ENCODE measurements around the gene OPCML. TPM values are rescaled to one million over a fixed set of nuclear protein-coding genes. Genes with fewer than 3 reads are reported as not detected.

Gene OPCML
- total RNA-seq, 1 experiment from 2014 or later, result not detected

DNA sequence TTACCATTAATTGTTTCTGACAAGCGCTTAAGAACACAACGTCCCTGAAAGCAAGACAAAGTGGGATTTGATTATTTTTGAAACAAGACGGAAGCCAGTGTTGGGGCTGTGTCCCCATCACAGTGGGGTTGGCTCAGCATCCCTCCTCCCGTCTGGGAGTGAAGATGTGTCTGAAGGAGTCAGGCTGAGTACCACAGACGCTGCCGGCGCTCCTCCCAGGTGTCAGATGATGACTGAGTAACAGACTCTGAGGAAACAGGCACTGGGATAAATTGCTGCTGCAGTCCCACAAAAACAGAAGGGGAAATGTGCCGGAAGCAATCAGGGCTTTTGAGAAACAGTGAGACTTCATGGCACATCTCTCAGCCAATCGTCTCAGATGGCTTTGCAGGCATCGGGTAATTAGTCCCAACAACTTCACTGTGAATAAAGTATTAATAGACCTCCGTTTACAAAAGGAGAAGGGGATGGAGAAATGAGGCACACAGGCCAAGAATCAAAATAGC lies 266.7 kb downstream of the OPCML start:
- Histone ChIP-seq H3K27me3 (ENCODE audit: control insufficient read depth, insufficient read depth, low read length) (no peaks in the 10 kb centered on the region), H3K27ac (ENCODE audit: low read length) (no peak overlapping the region), H3K4me1 (ENCODE audit: control insufficient read depth, insufficient read depth, low read length) (no peaks in the 10 kb centered on the region), H3K36me3 (ENCODE audit: control insufficient read depth, insufficient read depth, low read length) (no peaks in the 10 kb centered on the region), H3K9me3 (ENCODE audit: control insufficient read depth, insufficient read depth, low read depth, low read length) (no peaks in the 10 kb centered on the region), H3K4me3 (ENCODE audit: low read depth in 2 of 2, low read length in 2 of 2) (no peak overlapping the region)
- ChIA-PET CTCF (no interaction called here), POLR2A (no interaction called here)
- in situ Hi-C loops (cut with HindIII; ENCODE audit: low pct_unique_long_range_greater_than_20kb, low sequenced_read_pairs), result no loop called here
- TF ChIP-seq TCF7L2 (IDR thresholded peaks at IDR 0.05; ENCODE audit: low read depth, low read length) (no peak), POLR2AphosphoS5 (IDR thresholded peaks at IDR 0.05; ENCODE audit: low read depth, low read length) (no peak), SIN3A (IDR thresholded peaks at IDR 0.05; ENCODE audit: borderline replicate concordance, insufficient read depth, low read depth, low read length) (no peak)
- TF ChIP-seq, protein P1, sequence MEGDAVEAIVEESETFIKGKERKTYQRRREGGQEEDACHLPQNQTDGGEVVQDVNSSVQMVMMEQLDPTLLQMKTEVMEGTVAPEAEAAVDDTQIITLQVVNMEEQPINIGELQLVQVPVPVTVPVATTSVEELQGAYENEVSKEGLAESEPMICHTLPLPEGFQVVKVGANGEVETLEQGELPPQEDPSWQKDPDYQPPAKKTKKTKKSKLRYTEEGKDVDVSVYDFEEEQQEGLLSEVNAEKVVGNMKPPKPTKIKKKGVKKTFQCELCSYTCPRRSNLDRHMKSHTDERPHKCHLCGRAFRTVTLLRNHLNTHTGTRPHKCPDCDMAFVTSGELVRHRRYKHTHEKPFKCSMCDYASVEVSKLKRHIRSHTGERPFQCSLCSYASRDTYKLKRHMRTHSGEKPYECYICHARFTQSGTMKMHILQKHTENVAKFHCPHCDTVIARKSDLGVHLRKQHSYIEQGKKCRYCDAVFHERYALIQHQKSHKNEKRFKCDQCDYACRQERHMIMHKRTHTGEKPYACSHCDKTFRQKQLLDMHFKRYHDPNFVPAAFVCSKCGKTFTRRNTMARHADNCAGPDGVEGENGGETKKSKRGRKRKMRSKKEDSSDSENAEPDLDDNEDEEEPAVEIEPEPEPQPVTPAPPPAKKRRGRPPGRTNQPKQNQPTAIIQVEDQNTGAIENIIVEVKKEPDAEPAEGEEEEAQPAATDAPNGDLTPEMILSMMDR (IDR thresholded peaks at IDR 0.05), result no peak
- TF ChIP-seq, protein P2, sequence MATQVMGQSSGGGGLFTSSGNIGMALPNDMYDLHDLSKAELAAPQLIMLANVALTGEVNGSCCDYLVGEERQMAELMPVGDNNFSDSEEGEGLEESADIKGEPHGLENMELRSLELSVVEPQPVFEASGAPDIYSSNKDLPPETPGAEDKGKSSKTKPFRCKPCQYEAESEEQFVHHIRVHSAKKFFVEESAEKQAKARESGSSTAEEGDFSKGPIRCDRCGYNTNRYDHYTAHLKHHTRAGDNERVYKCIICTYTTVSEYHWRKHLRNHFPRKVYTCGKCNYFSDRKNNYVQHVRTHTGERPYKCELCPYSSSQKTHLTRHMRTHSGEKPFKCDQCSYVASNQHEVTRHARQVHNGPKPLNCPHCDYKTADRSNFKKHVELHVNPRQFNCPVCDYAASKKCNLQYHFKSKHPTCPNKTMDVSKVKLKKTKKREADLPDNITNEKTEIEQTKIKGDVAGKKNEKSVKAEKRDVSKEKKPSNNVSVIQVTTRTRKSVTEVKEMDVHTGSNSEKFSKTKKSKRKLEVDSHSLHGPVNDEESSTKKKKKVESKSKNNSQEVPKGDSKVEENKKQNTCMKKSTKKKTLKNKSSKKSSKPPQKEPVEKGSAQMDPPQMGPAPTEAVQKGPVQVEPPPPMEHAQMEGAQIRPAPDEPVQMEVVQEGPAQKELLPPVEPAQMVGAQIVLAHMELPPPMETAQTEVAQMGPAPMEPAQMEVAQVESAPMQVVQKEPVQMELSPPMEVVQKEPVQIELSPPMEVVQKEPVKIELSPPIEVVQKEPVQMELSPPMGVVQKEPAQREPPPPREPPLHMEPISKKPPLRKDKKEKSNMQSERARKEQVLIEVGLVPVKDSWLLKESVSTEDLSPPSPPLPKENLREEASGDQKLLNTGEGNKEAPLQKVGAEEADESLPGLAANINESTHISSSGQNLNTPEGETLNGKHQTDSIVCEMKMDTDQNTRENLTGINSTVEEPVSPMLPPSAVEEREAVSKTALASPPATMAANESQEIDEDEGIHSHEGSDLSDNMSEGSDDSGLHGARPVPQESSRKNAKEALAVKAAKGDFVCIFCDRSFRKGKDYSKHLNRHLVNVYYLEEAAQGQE (IDR thresholded peaks at IDR 0.05; ENCODE audit: insufficient read depth in 1 of 2, low read depth in 2 of 2, low read length in 1 of 2), result no peak
- DNase-seq (ENCODE audit: low read depth, low spot score), result no peak
- intact Hi-C loops (cut with micrococcal nuclease; ENCODE audit: unreplicated experiment), result no loop called here
- ATAC-seq, result no peak
- BruUV-seq (replicated peaks), result no TSS peak

DNA sequence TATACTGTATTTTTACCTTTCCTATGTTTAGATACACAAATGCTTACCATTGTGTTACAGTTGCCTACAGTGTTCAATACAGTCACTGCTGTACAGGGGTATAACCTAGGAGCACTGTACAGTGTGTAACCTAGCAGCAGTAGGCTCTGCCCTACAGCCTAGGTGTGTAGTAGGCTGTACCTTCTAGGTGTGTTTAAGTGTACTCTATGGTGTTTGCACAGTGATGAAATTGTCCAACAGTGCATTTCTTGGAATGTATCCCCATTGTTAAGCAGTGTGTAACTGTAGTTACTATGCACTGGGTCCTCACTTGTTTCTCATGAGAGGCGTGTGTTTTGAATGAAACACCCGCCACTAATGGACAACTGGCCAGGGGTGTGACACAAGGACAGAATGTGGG lies 269.0 kb downstream of the OPCML start:
- no peak for ATAC-seq
- CTCF ChIA-PET, result no interaction called here
- in situ Hi-C loops (cut with HindIII; ENCODE audit: low pct_unique_long_range_greater_than_20kb, low sequenced_read_pairs), result no loop called here

More for the DNA sequence above, 269.0 kb downstream of the OPCML start:
- Histone ChIP-seq H3K4me3 (ENCODE audit: low read depth in 2 of 2, low read length in 2 of 2) (no peak overlapping the region), H3K36me3 (ENCODE audit: control insufficient read depth, insufficient read depth, low read length) (no peaks in the 10 kb centered on the region), H3K27me3 (ENCODE audit: control insufficient read depth, insufficient read depth, low read length) (no peaks in the 10 kb centered on the region), H3K9me3 (ENCODE audit: control insufficient read depth, insufficient read depth, low read depth, low read length) (no peaks in the 10 kb centered on the region), H3K27ac (ENCODE audit: low read length) (no peak overlapping the region), H3K4me1 (ENCODE audit: control insufficient read depth, insufficient read depth, low read length) (no peaks in the 10 kb centered on the region)
- BruUV-seq (replicated peaks), result no TSS peak
- POLR2A ChIA-PET, result no interaction called here
- DNase-seq (ENCODE audit: low read depth, low spot score), result no peak
- intact Hi-C loops (cut with micrococcal nuclease; ENCODE audit: unreplicated experiment), result no loop called here
- TF ChIP-seq, protein P1 (IDR thresholded peaks at IDR 0.05), result no peak
- no peak for TF ChIP-seq POLR2AphosphoS5 (IDR thresholded peaks at IDR 0.05; ENCODE audit: low read depth, low read length)
- no peak for TF ChIP-seq SIN3A (IDR thresholded peaks at IDR 0.05; ENCODE audit: borderline replicate concordance, insufficient read depth, low read depth, low read length)
- no peak for TF ChIP-seq TCF7L2 (IDR thresholded peaks at IDR 0.05; ENCODE audit: low read depth, low read length)
- TF ChIP-seq, protein P2 (IDR thresholded peaks at IDR 0.05; ENCODE audit: insufficient read depth in 1 of 2, low read depth in 2 of 2, low read length in 1 of 2), result no peak
